Gastroesophageal sphincter (tissue), 3 donors: Measurements from ENCODE around the gene GCKR.
"Not testable (repeated sequence)": the region's sequence is repeated elsewhere in the genome, so short reads cannot be mapped to it uniquely, and the experiment has no call there.

Source experiments
- CTCF ChIP-seq, 4 experiments: fragments of 200-600 bp in 2 of 4; fragments of 450-650 bp in 2 of 4; sonication (generic) in 1 of 4; IDR thresholded peaks; one replicate each; pipeline ENCODE4 v1.5.1; 2017 to 2019; ENCODE audit warnings: antibody characterized with exemption in 4 of 4, mild to moderate bottlenecking in 2 of 4, moderate library complexity in 2 of 4
- EP300 ChIP-seq: sonication (generic); formaldehyde crosslinking; IDR thresholded peaks from one replicate; pipeline ENCODE4 v1.6.1; 2017; ENCODE audit warnings: antibody characterized with exemption, mild to moderate bottlenecking
- POLR2A ChIP-seq, 2 donors: fragments of 450-650 bp; IDR thresholded peaks; one replicate each; pipeline ENCODE4 v1.6.1; 2017; ENCODE audit warnings: antibody characterized with exemption in 2 of 2, mild to moderate bottlenecking in 2 of 2, moderate library complexity in 1 of 2
- POLR2AphosphoS5 ChIP-seq: sonication (generic); formaldehyde crosslinking; IDR thresholded peaks from one replicate; pipeline ENCODE4 v1.6.1; 2017; ENCODE audit warnings: antibody characterized with exemption

DNA sequence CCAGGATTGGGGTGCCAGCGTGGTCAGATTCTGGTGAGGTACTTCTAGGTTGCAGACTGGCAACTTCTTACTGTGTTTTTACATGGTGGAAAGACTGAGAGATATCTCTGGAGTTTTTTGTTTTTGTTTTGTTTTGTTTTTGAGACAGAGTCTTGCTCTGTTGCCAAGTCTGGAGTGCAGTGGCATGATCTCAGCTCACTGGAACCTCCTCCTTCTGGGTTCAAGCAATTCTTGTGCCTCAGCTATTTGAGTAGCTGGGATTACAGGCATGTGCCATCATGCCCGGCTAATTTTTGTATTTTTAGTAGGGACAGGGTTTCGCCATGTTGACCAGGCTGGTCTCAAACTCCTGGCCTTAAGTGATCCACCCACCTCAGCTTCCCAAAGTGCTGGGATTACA, 57.8 kb downstream of the GCKR start:
- TF ChIP-seq POLR2AphosphoS5; POLR2A (IDR thresholded peaks at IDR 0.05); CTCF (IDR thresholded peaks at IDR 0.05); EP300: not testable (repeated sequence)
